Measurements from ENCODE around the gene IGF2BP2. TPM values are rescaled to one million over a fixed set of nuclear protein-coding genes. Genes with fewer than 3 reads are reported as not detected.

Gene IGF2BP2
- total RNA-seq, 1 experiment from 2014 or later: 42.2 TPM

DNA sequence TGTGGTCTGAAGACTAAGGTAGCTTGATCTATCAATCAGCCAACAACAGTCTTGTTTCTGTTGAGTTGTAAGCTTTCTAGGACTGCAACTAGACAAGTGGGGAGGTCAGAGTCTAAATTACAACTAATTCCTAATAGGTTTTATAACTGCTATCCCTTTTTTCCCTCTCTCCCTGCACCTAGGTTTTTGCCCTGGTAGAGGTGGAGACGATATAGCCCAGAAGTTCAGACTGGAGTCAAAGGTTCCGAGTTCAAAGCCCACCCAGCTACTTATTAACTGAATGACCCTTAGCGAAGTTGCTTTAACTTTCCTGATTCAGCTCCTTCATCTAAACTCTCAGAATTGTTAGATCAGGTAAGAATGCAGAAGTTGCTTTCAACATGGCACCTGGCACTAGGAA lies 100.6 kb downstream of the IGF2BP2 start:
- in situ Hi-C loops (cut with HindIII; ENCODE audit: low sequenced_read_pairs): no loop called here
- no peak for DNase-seq (ENCODE audit: low spot score)

DNA sequence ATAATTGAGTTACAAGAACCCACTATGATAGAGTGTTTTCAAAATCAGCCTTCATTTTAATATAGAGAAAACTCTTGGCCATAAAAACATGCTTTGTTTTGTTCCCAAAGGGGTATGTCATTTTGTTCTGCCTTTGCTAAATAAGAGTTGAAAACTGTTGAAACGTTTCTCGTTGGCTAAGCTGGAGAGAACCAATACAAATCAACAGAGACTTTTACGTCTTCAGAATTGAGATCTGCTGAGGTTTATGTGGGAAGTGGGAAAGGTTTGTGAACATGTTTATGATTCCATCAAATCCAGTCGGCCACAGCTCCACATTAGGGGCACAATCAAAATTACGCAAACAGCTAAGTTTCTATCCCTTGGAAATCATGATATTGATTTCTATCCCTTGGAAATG lies 102.0 kb downstream of the IGF2BP2 start:
- no peak for DNase-seq (ENCODE audit: low spot score)
- in situ Hi-C loops (cut with HindIII; ENCODE audit: low sequenced_read_pairs): no loop called here

DNA sequence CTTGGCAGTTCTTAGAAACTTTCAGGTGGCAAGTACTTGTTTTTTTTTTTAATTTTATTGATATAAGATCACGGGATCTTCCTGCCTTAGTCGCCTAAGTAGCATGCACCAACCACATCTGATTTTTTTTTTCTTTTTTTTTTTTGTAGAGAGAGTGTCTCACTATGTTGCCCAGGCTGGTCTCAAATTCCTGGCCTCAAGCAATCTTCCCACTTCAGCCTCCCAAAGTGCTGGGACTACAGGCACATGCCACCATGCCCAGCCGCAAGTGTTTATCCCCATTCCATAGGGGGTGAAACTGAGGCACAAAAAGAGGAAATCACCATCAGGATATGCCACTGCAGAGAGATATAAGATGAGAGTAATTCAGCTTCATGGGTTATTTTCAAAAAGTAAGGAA lies 102.9 kb downstream of the IGF2BP2 start:
- in situ Hi-C loops (cut with HindIII; ENCODE audit: low sequenced_read_pairs): no loop called here
- DNase-seq (ENCODE audit: low spot score): no peak

DNA sequence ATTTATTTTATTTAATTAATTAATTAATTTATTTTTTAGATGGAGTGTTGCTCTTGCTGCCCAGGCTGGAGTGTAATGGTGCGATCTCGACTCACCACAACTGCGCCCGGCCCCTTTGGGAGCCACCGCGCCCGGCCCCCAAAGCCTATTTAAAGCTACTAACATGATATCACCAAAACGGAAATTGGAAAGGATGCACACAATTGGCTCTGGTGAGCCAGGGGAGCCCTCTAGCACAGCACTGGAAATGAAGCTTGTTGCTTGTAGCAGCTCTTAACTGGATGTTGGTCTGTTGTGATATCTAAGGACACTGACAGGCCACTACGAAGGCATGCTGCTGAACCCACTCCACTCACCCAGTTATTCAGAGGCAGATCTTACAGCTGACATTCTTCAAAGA lies 104.5 kb downstream of the IGF2BP2 start:
- in situ Hi-C loops (cut with HindIII; ENCODE audit: low sequenced_read_pairs): no loop called here
- DNase-seq (ENCODE audit: low spot score): no peak

DNA sequence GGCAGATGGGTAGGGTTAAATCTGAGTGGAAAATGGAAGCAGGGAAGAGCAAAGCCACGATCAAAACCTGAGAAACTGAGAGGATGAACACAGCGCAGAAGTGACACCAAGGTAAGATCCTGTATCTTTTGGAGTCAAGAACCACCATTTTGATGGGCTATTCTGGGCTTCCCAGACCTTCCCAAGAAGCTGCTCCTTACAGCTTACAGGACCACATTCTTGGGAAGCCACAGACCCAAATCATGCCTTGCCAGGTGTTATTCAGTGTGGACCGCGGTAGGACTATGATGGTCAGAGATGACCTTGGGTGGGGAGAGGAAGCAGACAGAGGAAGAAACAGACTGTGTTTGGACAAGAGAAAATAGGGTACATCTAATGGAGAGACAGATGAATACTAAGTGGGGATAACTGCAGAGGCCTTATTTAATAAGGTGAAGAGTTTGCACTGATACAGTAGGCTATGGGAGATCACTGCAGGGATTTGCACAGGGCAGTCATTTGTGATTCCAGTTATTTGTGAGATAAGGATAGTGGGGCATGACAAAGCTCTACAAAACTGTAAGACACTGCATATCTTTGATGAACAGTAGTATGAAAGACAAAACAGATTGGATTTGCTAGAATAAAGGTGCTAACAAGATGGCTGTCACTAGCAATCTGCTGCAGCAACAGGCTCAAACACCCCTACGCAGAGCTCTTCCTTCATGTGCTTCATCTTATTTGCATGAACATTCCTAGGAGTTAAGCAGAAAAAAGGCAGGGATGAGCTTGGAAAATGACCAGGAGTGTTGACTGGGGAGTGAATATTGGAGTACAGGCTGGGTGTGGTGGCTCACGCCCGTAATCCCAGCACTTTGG lies 105.9 kb downstream of the IGF2BP2 start:
- no peak for DNase-seq (ENCODE audit: low spot score)
- in situ Hi-C loops (cut with HindIII; ENCODE audit: low sequenced_read_pairs): no loop called here

DNA sequence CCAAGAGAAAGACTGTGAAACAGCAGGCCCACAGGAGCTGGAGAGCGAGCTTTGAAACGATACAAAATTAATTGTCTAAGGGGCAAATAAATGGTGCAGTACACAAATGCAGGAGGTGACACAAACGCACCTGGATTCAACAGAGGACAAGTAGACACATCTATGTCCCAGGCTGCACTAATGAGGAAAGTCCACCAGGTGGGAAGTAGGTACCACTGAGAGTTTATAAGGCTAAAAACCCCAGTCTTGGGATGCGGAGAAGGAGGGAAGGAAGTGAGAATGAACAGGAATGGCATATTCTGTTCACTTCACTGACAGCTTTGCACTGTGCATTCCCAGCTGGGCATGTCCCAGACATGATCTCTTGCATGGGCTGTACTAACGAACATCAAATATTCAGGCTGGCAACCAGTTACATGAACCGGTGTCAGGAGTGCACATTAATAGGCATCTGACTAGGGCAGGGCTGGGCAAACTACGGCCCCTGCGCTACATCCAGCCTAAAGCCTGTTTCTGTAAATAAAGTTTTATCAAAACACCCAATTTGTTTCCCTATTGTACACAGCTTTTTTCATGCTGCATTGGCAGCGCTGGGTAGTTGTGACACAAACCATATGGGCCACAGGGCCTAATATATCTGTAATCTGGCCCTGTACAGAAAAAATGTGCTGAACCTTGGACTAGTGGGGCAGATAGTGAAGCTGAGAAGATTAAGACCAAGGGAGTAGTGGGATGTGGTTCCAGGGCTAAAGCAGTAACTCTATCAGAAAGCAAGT lies 107.0 kb downstream of the IGF2BP2 start:
- DNase-seq (ENCODE audit: low spot score): peak; percentile 40
- in situ Hi-C loops (cut with HindIII; ENCODE audit: low sequenced_read_pairs): no loop called here

DNA sequence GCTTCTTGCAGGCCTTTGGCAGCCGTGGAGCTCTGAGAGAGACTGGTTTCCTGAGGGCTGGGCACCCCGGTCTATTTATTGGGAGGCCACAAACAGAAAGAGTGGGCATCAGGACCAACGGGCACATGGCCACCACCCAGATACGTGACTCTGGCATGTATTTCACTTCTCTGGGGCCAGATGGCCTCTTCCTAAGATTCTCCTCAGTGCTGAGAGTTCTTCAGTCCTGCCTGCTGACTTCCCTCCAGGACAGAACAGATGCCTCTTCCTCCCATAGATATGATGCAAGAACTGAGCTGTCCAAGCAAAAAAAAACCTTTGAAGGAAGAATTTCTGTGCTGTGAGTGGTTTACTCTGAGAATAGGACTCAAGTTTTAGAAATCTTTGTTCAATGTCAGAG lies 107.7 kb downstream of the IGF2BP2 start:
- DNase-seq (ENCODE audit: low spot score): peak; percentile 91
- in situ Hi-C loops (cut with HindIII; ENCODE audit: low sequenced_read_pairs): no loop called here

DNA sequence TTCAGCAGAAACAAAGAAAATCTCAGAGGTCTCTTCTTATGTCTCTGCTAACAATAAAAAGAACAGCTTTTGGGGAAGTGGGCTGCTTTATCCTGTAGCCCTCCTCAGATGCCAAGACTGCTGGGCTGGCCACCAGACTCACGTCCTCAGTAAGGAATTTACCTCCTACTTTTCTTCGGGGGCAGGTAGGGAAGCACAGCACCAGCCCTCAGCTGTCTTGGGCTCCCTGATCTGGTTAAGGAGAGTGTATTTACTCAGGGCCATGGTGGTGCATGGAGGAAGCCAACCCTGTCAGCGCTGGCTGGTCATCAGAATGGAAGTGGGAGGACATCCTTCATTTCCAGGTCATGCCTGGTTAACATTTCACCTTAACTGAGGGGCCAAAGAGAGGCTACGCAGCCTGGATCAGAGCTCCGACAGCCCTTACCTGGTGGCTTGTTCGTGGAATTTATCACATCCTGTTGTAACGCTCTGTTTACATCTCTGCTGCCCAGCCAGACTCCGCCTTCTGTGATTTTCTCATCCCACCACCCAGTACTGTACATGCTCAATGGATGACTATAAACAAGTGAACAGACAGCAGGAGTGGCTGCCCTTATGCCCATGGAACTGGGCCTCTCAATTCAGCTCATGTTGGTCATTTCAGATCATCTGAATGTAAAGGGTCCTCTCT lies 108.3 kb downstream of the IGF2BP2 start:
- DNase-seq (ENCODE audit: low spot score): no peak
- in situ Hi-C loops (cut with HindIII; ENCODE audit: low sequenced_read_pairs): no loop called here

DNA sequence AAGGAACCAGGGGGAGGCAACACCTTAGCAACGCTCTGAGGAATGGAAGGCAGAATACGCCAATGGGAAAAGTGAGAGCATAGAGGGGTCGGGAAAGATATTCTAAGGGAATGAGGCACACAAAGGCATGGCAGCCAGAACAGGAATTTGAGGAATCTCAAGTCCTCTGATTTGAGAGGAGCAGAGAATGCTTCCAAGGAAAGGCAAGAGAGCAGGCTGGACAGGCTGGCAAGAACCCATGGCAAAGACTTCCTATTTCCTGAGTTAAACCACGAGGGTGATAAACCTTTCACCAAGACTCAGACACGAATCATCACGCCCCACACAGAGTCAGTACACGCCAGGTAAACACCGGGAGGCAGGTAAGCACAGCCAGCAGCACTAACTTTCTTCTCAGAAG lies 109.8 kb downstream of the IGF2BP2 start:
- in situ Hi-C loops (cut with HindIII; ENCODE audit: low sequenced_read_pairs): no loop called here
- peak; percentile 38 for DNase-seq (ENCODE audit: low spot score)

DNA sequence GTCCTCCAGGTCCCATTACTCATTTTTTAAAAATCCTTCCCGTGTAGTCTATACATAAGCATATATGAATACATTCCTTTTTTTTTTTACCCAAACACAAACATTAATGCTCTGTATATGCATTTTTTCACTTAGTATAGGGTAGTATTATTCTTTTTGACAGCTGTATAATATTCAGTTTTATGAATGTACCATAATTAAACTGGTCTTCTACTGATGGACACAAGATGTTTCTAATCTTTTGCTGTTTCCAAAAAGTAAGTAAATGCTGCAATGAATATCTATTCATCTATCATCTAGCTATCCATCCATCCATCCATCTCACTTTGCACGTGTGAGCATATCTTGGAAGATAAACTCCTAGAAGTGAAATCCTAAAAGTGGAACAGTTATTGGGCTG lies 110.8 kb downstream of the IGF2BP2 start:
- in situ Hi-C loops (cut with HindIII; ENCODE audit: low sequenced_read_pairs): no loop called here
- DNase-seq (ENCODE audit: low spot score): no peak

DNA sequence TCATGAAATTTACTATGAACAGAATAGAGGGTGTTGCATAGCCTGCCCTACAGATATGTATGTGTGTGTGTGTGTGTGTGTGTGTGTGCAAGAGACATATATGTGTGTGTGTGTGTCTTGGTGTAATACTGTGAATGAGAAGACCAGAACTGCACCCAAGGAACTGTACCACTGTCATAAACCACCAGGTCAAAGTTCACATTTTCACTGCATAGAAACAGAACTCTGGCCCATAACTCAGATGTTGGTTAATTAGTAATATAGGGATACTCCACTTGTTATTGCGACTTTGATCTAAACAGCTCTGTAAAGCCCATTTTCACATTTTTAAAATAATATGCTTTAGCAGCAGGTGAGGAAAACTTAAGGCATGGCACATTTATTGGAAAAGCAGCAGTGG lies 111.8 kb downstream of the IGF2BP2 start:
- in situ Hi-C loops (cut with HindIII; ENCODE audit: low sequenced_read_pairs): no loop called here
- no peak for DNase-seq (ENCODE audit: low spot score)

DNA sequence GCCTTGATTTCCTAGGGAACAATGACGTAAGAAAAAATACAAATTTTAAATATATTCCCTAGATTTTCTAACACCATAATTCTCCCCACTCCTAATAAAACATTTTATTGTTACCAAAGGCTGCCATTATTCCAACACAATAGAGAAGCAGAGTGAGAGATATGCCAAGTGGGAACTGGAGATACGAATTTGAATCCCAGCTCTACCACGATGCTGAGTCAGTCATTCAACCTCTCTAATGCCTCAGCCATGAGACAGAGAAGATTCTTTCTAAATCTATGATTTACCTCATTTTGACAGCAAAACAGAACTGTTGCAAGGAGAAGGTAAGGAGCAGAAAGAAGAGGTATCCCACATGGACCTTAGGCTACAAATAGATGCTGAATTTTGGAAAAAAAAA lies 112.5 kb downstream of the IGF2BP2 start:
- in situ Hi-C loops (cut with HindIII; ENCODE audit: low sequenced_read_pairs): no loop called here

DNA sequence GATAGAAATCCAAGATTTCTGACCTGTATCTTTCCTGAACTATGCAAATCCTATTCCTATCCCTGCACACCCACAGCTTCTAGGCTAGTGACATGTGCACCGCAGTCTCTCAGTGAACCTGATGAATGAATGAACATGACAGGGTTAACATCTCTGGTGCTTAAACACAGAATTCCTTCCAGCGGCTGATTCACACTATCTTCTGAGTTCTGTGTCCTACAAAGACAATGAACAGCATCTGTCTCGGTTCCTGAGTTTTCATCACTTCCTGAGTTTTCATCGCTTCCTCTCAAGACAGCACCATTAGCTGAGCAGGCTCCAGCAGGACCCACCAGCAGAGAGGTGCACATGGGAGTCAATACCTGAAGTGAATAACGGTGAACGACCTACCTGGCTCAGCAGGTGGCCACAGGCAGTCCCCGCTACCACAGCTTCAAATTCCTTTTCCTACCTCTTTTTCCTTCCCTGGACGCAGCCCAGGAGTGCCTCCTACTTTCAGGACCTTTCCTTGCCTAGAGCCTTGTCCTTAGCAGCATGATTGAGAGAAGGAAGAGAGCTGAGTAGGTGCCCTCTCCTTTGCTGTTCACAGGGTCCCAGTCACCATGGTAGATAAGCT lies 113.5 kb downstream of the IGF2BP2 start:
- no peak for DNase-seq (ENCODE audit: low spot score)
- in situ Hi-C loops (cut with HindIII; ENCODE audit: low sequenced_read_pairs): no loop called here

More for the DNA sequence above, 112.5 kb downstream of the IGF2BP2 start:
- no peak for DNase-seq (ENCODE audit: low spot score)

DNA sequence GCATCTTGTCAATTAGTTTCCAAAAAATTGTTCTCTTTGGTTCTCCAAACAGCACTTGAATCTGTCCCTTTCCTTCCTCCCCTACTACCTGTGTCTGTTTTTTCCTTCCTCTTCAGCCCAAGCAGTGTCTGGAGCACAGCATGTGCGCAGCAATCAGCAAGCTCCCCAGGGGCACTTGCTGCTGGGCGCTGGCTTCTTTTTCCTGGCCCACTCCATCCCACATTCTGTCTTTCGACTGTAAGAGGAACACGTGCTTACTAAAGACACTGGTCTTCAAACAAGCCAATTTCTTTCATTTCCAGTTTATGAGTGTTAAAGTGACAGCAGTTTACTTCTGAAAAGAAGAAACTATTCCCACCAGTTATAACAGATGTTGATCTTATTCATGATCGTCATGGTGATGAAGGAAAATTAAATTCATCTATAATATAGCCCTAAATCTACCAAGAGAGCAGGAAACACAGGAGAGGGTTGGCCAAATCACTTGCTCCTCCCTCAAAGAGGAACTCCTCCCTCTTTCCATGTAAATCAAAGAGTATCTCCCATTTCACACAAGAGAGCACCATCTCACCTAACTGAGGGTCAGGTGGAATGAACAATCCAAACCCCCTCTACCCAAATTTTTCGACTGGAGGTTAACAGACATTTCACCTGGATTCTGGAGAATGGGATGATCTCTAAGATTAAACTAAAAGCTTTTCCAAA lies 115.4 kb downstream of the IGF2BP2 start:
- DNase-seq (ENCODE audit: low spot score): no peak
- in situ Hi-C loops (cut with HindIII; ENCODE audit: low sequenced_read_pairs): no loop called here

DNA sequence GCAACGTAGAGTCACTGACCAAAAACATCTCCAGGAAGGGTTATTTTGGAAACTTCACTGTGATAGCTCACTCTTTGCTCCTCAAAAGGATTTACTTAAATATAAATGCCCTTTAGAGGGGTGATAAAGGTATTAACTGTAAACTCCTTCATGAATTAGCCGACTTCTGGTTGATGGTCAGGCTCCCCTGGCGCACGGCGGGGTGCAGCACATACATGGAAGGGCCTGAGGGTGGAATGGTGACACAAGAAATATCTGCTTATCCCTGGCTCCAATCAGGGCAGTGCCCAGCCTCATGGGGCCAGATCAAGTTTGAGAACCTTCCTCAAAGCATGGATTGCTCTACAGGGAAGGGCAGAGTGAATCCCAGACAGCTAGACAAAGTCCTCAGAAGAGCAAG lies 116.5 kb downstream of the IGF2BP2 start:
- in situ Hi-C loops (cut with HindIII; ENCODE audit: low sequenced_read_pairs): no loop called here
- DNase-seq (ENCODE audit: low spot score): no peak

DNA sequence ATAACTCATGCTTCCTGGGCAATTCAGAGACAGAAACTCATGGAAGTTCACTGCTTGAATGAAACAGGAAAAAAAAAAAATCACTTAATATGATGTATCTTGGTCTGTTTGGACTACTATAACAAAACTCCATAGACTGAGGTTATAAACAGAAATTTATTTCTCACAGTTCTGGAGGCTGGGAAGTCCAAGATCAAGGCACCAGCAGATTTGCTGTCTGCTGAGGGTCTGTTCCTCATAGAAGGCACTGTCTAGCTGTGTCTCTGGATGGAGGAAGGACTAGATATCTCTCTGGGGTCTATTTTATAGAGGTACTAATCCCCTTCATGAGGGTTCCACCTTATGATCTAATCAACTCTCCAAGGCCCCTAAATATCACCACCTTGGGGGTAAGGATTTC lies 119.3 kb downstream of the IGF2BP2 start:
- DNase-seq (ENCODE audit: low spot score): no peak
- in situ Hi-C loops (cut with HindIII; ENCODE audit: low sequenced_read_pairs): no loop called here

DNA sequence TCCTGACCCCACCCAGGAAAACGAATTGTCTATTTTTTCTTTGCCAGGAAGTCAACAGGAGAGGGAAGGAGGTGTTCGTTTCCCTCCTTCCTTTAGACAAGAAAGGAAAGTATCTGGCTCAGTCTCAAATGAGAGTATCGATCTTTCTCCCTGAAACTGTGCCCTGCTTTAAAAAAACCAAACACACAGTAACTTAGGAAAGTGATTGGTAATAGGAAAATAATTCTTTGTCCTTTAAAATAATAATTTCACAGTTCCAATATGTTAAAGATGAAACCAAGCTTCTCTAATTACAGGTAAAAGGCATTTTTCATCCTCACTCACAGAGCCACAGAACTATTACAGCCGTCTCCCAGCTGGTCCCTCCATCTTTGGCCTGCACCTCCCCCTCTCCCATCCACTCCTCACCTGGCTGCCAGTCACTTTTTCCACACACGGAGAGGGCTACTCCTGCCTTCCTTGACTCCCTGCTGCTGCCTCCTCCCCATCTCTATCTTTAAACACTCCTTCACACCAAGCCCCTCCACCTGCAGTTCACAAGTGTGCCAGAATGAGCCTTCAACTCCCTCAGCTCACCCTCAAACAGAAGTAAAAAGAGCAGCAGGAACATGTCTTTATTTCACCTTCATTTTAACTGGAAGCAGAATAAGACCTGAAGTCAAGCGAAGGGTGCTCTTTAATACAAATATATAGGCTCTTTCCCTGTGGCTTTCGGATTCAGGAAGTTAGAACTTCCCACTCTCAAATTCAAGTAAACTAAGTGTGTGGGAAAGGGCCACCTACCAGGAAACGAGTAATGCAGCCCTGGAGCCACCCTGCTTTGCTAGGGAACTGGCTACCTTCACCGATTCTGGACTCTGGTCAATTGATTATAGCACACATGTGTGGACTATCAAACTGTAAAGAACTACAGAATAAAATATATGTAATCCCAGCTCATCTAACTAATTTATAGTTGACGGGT lies 122.3 kb downstream of the IGF2BP2 start:
- in situ Hi-C loops (cut with HindIII; ENCODE audit: low sequenced_read_pairs): no loop called here
- peak; percentile 50 for DNase-seq (ENCODE audit: low spot score)

Data from G401 (cell line).